NCI-H2196 treated with DMSO at 0.1 percent for 48 hours (cell line): ENCODE data around the gene MAPK8IP3.

Experiments
- DNase-seq: peaks from one replicate; lab custom pipeline; 2025; ENCODE audit not compliant: unreplicated experiment; lab: John Stamatoyannopoulos, UW

Gene MAPK8IP3, protein sequence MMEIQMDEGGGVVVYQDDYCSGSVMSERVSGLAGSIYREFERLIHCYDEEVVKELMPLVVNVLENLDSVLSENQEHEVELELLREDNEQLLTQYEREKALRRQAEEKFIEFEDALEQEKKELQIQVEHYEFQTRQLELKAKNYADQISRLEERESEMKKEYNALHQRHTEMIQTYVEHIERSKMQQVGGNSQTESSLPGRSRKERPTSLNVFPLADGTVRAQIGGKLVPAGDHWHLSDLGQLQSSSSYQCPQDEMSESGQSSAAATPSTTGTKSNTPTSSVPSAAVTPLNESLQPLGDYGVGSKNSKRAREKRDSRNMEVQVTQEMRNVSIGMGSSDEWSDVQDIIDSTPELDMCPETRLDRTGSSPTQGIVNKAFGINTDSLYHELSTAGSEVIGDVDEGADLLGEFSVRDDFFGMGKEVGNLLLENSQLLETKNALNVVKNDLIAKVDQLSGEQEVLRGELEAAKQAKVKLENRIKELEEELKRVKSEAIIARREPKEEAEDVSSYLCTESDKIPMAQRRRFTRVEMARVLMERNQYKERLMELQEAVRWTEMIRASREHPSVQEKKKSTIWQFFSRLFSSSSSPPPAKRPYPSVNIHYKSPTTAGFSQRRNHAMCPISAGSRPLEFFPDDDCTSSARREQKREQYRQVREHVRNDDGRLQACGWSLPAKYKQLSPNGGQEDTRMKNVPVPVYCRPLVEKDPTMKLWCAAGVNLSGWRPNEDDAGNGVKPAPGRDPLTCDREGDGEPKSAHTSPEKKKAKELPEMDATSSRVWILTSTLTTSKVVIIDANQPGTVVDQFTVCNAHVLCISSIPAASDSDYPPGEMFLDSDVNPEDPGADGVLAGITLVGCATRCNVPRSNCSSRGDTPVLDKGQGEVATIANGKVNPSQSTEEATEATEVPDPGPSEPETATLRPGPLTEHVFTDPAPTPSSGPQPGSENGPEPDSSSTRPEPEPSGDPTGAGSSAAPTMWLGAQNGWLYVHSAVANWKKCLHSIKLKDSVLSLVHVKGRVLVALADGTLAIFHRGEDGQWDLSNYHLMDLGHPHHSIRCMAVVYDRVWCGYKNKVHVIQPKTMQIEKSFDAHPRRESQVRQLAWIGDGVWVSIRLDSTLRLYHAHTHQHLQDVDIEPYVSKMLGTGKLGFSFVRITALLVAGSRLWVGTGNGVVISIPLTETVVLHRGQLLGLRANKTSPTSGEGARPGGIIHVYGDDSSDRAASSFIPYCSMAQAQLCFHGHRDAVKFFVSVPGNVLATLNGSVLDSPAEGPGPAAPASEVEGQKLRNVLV (N-terminal part only)

DNA sequence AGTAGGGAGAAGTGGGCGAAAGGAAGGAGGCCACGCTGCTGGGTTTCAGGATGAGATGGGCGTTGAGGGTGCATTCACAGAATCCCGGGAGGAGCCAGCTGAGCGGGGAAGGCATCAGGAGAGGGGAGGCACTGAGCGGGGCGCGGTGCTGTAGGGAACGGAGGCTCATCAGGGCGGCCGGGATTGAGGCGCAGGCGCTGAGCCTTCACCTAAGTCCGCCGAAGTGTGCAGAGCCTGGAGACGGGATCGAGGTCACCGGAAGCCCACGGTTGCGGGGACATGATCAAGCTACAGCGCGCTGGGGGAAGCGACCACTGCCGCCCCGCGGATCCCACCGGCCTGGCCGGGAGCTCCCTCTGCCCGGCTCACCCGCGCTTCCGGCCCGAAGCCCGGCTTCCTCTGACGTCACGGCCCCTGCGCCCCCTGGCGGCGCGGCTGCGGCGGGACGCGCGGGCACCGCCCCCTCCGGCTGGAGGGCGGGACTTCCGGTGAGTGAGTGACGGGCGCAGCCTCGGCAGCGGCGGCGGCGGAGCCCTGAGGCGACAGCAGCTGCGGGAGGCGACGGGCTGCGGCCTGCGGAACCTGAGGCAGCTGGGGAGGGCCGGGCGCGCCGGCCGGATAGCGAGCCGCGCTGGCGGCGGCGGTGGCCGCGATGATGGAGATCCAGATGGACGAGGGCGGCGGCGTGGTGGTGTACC lies at the start of gene MAPK8IP3:
Gene MAPK8IP3 (plus strand): TSS at position 508 of the 698 bp plus-strand sequence. CDS start 145 bp downstream, at position 653.
- DNase-seq = peak; percentile 74

DNA sequence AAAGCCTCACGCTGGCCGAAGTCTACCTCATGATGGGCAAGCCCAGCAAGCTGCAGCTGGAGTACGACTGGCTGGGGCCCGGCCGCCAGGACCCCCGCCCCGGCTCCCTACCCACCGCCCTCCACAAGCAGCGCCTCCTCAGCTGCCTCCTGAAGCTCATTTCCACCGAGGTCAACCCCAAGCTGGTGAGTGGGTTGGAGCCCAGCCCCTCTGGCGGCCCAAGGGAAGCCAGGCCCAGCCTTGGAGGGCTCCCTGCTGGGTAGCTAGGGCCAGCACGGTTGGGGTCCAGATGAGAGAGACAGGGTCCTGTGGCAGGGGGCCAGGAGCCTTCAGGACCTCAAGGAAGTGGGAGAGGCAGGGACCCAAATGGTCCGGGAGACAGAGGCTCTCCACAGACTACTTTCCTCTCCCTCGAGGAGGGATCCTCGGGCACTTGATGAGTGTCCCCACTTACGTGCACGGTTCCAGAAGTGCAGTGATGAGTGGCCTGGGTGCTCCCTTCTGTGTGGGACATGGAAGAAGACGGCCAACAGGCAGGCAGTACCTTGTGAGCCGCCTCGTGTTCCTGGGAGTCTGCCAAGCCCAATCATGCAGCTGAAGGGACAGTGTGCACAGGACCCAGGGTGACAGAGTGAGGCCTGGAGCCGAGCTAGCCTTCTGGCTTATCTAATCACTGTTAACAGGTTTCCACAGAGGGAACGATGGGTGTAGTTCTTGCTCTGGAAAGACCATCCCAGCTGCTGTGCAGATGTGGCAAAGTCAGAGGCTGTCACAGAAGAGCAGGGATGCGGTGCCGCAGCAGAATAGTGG lies 49.0 kb upstream of the MAPK8IP3 start:
- no peak for DNase-seq

GRCh38 chr16:1657841-1658240 lies 48.2 kb upstream of the MAPK8IP3 start:
- no peak for DNase-seq

GRCh38 chr16:1659031-1659430 lies 47.0 kb upstream of the MAPK8IP3 start:
- DNase-seq = no peak

GRCh38 chr16:1661826-1662225 lies 44.2 kb upstream of the MAPK8IP3 start:
- DNase-seq = no peak

- DNase-seq = no peak
Observed at GRCh38 chr16:1662543-1662942, 43.5 kb upstream of the MAPK8IP3 start.

- DNase-seq = no peak
Observed at GRCh38 chr16:1665829-1666228, 40.2 kb upstream of the MAPK8IP3 start.

DNA sequence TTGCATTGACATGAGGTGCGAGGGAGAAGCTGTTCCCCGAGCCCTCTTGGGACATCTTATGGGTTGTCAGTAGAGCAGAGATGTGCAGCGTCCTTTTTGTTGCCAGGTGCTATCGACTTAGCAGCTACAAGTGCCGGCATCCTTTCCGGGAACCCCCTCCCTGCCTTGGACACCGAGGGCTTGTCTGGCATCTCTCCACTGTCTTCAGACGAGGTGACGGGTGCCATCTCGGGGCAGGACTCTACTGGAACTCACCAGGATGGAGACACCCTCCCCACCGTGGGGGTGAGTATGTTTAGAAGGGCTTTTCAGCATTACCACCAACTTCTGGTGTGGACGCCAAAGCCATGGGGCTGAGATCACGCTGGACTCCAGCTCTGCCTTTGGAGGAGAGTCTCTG lies 39.7 kb upstream of the MAPK8IP3 start:
- DNase-seq = no peak

DNA sequence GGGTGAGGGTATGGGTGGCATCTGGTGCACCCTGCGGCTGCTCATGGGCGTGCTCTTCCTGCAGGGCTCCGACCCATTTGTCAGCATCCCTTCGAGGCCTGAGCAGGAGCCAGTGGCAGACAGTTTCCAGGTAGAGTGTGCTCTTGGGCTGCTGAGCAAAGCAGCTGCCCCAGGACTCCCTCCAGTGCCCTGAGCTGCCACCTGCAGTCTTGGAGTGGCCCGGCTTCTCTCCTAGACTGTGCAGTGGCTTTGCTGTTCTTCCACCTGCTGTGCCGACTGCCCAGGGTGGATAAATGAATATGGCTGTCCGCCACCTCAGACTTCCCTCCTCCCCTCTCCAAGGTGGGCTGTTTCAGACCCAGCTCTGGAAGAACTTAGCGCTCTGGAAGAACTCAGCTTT lies 38.7 kb upstream of the MAPK8IP3 start:
- DNase-seq = no peak

DNA sequence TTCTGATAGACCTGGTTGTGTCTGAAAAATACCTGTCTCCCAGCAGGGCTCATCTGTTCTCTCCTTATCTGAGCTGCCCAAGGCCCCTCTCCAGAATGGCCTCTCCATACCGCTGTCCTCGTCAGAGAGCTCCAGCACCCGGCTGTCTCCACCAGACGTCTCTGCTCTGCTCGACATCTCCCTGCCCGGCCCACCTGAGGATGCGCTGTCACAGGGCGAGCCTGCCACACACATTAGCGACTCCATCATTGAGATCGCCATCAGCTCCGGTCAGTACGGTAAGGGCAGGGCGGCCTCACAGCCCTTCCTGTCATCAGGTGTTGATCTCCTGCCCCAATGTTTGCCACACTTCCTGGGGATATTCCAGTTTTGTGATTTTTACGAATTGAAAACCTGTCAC lies 38.1 kb upstream of the MAPK8IP3 start:
- no peak for DNase-seq

DNA sequence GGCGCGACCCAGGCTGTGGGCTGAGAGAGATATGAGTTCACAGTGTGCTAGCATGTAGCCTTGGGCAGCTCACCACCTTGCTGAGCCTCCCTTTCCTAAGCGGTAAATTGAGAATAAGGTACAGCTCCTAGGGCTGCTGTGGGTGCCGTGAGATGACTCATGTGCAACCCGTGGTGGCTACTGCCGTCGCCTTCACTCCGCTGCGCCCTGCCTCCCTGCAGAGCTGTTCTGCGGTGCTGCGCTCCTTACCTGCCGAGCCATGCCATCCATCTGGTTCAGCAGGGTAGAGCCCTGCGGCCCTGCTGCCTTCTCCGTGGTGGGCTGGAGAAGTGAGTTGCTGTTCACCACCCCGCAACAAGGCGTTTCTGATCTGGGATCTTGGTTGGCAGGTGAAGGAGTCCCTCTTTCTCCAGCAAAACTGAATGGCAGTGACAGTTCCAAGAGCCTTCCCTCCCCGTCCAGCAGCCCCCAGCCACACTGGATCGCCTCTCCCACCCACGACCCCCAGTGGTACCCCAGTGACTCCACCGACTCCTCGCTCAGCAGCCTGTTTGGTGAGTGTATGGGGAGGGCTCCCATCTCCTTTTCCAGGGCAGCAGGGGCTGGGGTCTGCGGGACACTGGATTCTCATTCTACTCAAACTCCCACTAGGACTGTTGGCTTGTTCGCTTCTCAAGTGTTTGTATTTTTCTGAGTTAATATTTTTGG lies 37.2 kb upstream of the MAPK8IP3 start:
- DNase-seq = no peak

DNA sequence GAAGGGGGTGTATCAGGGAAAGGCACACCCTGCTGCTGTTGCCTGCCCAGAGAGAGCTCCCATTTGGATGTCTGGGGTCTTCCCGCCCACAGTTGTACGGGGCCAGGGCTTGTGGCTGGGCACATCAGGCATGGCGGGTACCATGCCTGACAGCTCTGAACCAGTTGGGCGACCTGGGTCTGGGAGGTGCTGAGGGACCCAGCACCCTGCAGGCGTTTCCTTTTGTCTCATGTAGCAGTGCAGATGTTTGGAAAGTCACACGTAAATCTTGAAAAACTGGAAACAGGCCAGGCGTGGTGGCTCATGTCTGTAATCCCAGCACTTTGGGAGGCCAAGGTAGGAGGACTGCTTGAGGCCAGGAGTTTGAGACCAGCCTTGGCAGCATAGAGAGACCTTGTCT lies 36.3 kb upstream of the MAPK8IP3 start:
- no peak for DNase-seq

GRCh38 chr16:1670371-1670770 lies 35.6 kb upstream of the MAPK8IP3 start:
- no peak for DNase-seq

GRCh38 chr16:1670866-1671265 lies 35.1 kb upstream of the MAPK8IP3 start:
- no peak for DNase-seq

GRCh38 chr16:1673424-1674151 lies 32.4 kb upstream of the MAPK8IP3 start:
- no peak for DNase-seq

GRCh38 chr16:1674306-1674705 lies 31.7 kb upstream of the MAPK8IP3 start:
- no peak for DNase-seq

- DNase-seq = no peak
Observed at GRCh38 chr16:1674751-1675664, 31.0 kb upstream of the MAPK8IP3 start.
